Measurements from ENCODE around the gene CCT6A. TPM values are rescaled to one million over a fixed set of nuclear protein-coding genes. Genes with fewer than 3 reads are reported as not detected.
"Not testable (repeated sequence)": the region's sequence is repeated elsewhere in the genome, so short reads cannot be mapped to it uniquely, and the experiment has no call there.

The CCT6A gene
- total RNA-seq, 2 donors from 2014 or later, result 108 to 232 TPM

DNA sequence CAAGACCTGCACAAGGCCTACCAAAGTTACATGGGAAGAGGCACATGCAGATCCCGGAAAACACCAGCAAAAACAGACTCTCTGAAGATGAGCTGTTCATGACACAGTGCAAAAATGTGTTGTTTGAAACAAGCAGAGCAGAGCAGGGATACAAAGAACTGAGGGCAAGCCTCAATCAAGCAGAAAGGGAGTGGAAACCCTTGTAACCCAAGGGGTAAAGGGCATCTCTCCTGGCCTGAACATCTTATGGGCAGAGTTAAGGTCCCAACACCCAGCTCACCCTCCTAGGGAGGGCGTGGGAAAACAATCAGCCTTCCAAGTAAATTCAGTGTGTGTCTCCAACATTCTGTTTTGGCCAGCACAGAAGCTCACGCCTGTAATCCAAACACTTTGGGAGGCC, 10.8 kb upstream of the CCT6A start:
- no peaks in the 10 kb centered on the region for H3K27me3 Mint-ChIP-seq
- no peak overlapping the region for H3K27ac Mint-ChIP-seq
- H3K9me3 Mint-ChIP-seq, result no peaks in the 10 kb centered on the region

GRCh38 chr7:56045758-56046157, 5.8 kb upstream of the CCT6A start:
- ATAC-seq (replicated peaks); H3K4me3 Mint-ChIP-seq; H3K9me3 Mint-ChIP-seq; H3K27ac Mint-ChIP-seq; H3K4me1 Mint-ChIP-seq; H3K27me3 Mint-ChIP-seq: not testable (repeated sequence)
- peaks cover 18% of the 10 kb centered on the region for H3K36me3 Mint-ChIP-seq (ENCODE audit: low read depth)

More for the DNA sequence above, 10.8 kb upstream of the CCT6A start:
- Mint-ChIP-seq H3K36me3 (ENCODE audit: low read depth) (peaks cover 18% of the 10 kb centered on the region), H3K4me1 (no peaks in the 10 kb centered on the region), H3K4me3 (no peak overlapping the region)
- ATAC-seq (replicated peaks), result no peak

- Mint-ChIP-seq H3K27me3 (no peaks in the 10 kb centered on the region), H3K4me1 (peaks cover 7% of the 10 kb centered on the region), H3K36me3 (ENCODE audit: low read depth) (peaks cover 24% of the 10 kb centered on the region), H3K27ac (peak overlapping the region; percentile 61), H3K9me3 (no peaks in the 10 kb centered on the region), H3K4me3 (no peak overlapping the region)
- ATAC-seq (replicated peaks), result no peak
Observed at GRCh38 chr7:56046721-56047445, 4.7 kb upstream of the CCT6A start.

DNA sequence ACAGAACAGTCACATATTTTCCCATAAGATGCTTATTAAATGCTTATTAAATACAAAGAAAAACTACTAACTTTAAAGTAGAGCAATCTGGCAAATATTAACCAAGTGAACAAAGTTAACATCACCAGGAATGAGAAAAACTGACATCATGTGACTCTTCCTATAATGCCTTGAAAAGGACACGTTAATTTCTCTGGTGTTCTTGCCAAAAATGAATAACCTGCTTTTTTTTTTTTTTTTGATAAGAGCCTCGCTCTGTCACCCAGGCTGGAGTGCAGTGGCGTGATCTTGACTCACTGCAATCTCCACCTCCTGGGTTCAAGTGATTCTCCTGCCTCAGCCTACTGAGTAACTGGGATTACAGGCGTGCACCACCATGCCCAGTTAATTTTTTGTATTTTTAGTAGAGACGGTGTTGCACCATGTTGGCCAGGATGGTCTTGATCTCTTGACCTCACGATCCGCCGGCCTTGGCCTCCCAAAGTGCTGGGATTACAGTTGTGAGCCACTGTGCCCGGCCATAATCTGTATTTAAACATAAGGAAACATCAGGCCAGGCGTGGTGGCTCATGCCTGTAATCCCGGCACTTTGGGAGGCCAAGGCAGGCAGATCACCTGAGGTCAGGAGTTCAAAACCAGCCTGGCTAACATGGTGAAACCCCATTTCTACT, 4.0 kb upstream of the CCT6A start:
- not testable (repeated sequence) for H3K4me1 Mint-ChIP-seq; H3K4me3 Mint-ChIP-seq; H3K27ac Mint-ChIP-seq; ATAC-seq (replicated peaks); H3K9me3 Mint-ChIP-seq; H3K27me3 Mint-ChIP-seq
- peaks cover 22% of the 10 kb centered on the region for H3K36me3 Mint-ChIP-seq (ENCODE audit: low read depth)

DNA sequence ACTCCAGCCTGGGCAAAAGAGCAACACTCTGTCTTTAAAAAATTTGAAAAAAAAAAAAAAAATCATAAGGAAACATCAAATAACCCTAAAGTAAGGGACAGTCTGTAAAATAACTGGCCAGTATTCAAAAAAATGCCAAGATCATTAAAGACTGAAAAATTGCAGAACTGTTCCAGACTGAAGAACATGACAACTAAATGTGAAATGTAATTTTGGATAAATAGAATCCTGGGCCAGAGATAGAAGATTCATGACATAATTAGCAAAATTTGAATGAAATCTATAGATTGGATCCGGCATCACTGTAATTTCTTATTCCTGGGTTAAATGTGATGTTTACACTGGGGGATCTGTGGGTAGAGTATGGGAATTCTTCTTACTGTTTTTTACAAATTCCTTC, 3.3 kb upstream of the CCT6A start:
- H3K9me3 Mint-ChIP-seq, result no peaks in the 10 kb centered on the region
- peaks cover 23% of the 10 kb centered on the region for H3K36me3 Mint-ChIP-seq (ENCODE audit: low read depth)
- no peaks in the 10 kb centered on the region for H3K27me3 Mint-ChIP-seq
- H3K4me3 Mint-ChIP-seq, result no peak overlapping the region
- peaks cover 7% of the 10 kb centered on the region for H3K4me1 Mint-ChIP-seq
- no peak for ATAC-seq (replicated peaks)
- no peak overlapping the region for H3K27ac Mint-ChIP-seq

- H3K4me3 Mint-ChIP-seq; ATAC-seq (replicated peaks); H3K4me1 Mint-ChIP-seq; H3K27ac Mint-ChIP-seq; H3K9me3 Mint-ChIP-seq; H3K27me3 Mint-ChIP-seq: not testable (repeated sequence)
- peaks cover 28% of the 10 kb centered on the region for H3K36me3 Mint-ChIP-seq (ENCODE audit: low read depth)
Observed at GRCh38 chr7:56048763-56049162, 2.8 kb upstream of the CCT6A start.

GRCh38 chr7:56051053-56051338, 569 bp upstream of the CCT6A start:
- Mint-ChIP-seq H3K36me3 (ENCODE audit: low read depth) (peaks cover 50% of the 10 kb centered on the region), H3K4me3 (peak overlapping the region; percentile 94), H3K27me3 (no peaks in the 10 kb centered on the region), H3K4me1 (peaks cover 12% of the 10 kb centered on the region), H3K9me3 (no peaks in the 10 kb centered on the region), H3K27ac (peak overlapping the region; percentile 97)
- no peak for ATAC-seq (replicated peaks)

DNA sequence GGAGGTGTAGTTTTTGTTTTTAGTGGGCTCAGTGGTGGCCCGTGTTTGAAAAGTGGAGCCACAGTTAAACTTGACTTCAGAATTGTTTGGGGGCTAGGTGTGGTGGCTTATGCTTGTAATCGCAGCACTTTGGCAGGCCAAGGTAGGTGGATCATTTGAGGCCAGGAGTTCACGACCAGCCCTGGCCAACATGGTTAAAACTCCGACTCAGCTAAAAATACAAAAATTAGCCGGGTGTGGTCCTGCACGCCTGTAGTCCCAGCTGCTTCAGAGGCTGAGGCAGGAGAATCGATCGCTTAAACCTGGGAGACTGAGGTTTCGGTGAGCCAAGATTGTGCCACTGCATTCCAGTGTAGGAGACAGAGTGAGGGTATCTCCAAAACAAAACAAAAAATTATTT, 1.8 kb downstream of the CCT6A start:
- H3K9me3 Mint-ChIP-seq, result no peaks in the 10 kb centered on the region
- peaks cover 74% of the 10 kb centered on the region for H3K36me3 Mint-ChIP-seq (ENCODE audit: low read depth)
- H3K27ac Mint-ChIP-seq, result peak overlapping the region; percentile 97
- no peaks in the 10 kb centered on the region for H3K27me3 Mint-ChIP-seq
- no peak for ATAC-seq (replicated peaks)
- H3K4me1 Mint-ChIP-seq, result peaks cover 12% of the 10 kb centered on the region
- peak overlapping the region; percentile 94 for H3K4me3 Mint-ChIP-seq

GRCh38 chr7:56053993-56054392, 2.4 kb downstream of the CCT6A start:
- H3K27ac Mint-ChIP-seq, result peak overlapping the region; percentile 58

GRCh38 chr7:56062382-56062781, 10.8 kb downstream of the CCT6A start:
- no peaks in the 10 kb centered on the region for H3K27me3 Mint-ChIP-seq
- H3K36me3 Mint-ChIP-seq (ENCODE audit: low read depth), result peaks cover 81% of the 10 kb centered on the region
- no peaks in the 10 kb centered on the region for H3K9me3 Mint-ChIP-seq
- peak overlapping the region; percentile 92 for H3K4me3 Mint-ChIP-seq
- ATAC-seq (replicated peaks), result peak; percentile 33
- peaks cover 27% of the 10 kb centered on the region for H3K4me1 Mint-ChIP-seq
- peak overlapping the region; percentile 90 for H3K27ac Mint-ChIP-seq

More at GRCh38 chr7:56053993-56054392, 2.4 kb downstream of the CCT6A start:
- Mint-ChIP-seq H3K36me3 (ENCODE audit: low read depth) (peaks cover 80% of the 10 kb centered on the region), H3K4me1 (peaks cover 12% of the 10 kb centered on the region), H3K4me3 (peak overlapping the region; percentile 94), H3K9me3 (no peaks in the 10 kb centered on the region), H3K27me3 (no peaks in the 10 kb centered on the region)
- ATAC-seq (replicated peaks), result no peak

DNA sequence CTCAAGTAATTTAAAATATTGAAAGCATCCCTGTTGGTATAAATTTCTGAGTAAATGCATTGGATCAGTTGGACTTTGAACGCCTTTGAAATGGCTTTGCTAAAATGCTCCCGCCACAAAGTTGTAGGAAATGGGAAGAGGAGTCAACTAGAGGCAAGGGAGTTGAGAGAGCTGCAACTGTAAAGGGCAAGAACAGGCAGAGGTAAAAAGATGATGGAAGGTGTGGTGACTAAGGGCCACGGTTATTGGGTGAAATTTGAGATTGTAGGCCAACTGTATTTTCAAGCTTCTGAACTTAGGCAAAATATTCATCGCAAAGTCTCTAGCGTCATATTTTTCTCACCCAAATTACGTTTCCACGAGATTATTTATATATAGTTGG, 11.9 kb downstream of the CCT6A start:
- H3K4me3 Mint-ChIP-seq, result peak overlapping the region; percentile 92
- H3K36me3 Mint-ChIP-seq (ENCODE audit: low read depth), result peaks cover 79% of the 10 kb centered on the region
- peaks cover 27% of the 10 kb centered on the region for H3K4me1 Mint-ChIP-seq
- peak overlapping the region; percentile 97 for H3K27ac Mint-ChIP-seq
- no peaks in the 10 kb centered on the region for H3K9me3 Mint-ChIP-seq
- H3K27me3 Mint-ChIP-seq, result no peaks in the 10 kb centered on the region
- ATAC-seq (replicated peaks), result no peak

DNA sequence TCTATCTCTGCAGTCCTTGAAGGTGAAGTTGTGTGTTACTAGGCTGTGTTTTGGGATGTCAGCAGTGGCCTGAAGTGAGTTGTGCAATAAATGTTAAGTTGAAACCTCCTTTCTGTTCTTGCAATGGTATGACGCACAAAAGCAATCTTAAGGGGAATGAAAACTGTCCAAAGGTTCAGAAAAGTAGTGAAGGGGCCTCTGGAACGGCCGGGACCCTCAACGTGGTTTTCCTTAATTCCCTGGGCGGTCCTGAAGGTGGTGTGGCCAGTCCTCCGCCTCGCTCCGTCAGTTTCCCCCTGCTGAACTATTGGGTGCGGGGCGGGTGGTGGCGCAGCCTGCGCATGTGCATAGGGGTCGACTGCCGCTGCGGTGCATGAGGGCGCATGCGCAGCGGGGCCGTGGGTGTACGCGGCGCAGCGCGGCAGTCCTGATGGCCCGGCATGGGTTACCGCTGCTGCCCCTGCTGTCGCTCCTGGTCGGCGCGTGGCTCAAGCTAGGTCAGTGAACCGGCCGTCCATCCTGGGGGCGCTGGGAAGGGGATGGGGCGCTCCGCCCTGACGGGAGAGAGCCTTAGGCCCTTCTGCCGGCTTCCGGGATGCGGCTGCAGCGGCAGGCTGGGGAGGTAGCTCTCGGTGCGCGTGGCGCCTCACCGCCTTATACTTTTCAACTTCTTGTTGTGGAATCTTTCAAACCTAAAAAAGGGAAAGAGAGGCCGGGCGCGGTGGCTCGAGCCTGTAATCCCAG, 12.5 kb downstream of the CCT6A start, which contains the start of gene SUMF2:
Gene SUMF2 (plus strand): TSS at position 405 of the 744 bp plus-strand sequence. CDS start 26 bp downstream, at position 431.
- H3K36me3 Mint-ChIP-seq (ENCODE audit: low read depth), result peaks cover 79% of the 10 kb centered on the region
- peak; percentile 93 for ATAC-seq (replicated peaks)
- no peaks in the 10 kb centered on the region for H3K9me3 Mint-ChIP-seq
- H3K4me1 Mint-ChIP-seq, result peaks cover 27% of the 10 kb centered on the region
- no peaks in the 10 kb centered on the region for H3K27me3 Mint-ChIP-seq
- H3K27ac Mint-ChIP-seq, result peak within 1 kb of the TSS; percentile 97
- peak within 1 kb of the TSS; percentile 92 for H3K4me3 Mint-ChIP-seq

GRCh38 chr7:56066376-56066775, 14.8 kb downstream of the CCT6A start:
- ATAC-seq (replicated peaks); H3K27ac Mint-ChIP-seq; H3K27me3 Mint-ChIP-seq; H3K4me3 Mint-ChIP-seq; H3K9me3 Mint-ChIP-seq: not testable (repeated sequence)
- H3K4me1 Mint-ChIP-seq, result peaks cover 27% of the 10 kb centered on the region
- peaks cover 76% of the 10 kb centered on the region for H3K36me3 Mint-ChIP-seq (ENCODE audit: low read depth)

- peaks cover 5% of the 10 kb centered on the region for H3K4me1 Mint-ChIP-seq
- no peaks in the 10 kb centered on the region for H3K9me3 Mint-ChIP-seq
- peak; percentile 90 for ATAC-seq (replicated peaks)
- peaks cover 62% of the 10 kb centered on the region for H3K36me3 Mint-ChIP-seq (ENCODE audit: low read depth)
- no peaks in the 10 kb centered on the region for H3K27me3 Mint-ChIP-seq
- H3K4me3 Mint-ChIP-seq, result no peak overlapping the region
- peak overlapping the region; percentile 23 for H3K27ac Mint-ChIP-seq
Observed at GRCh38 chr7:56074371-56074791, 22.8 kb downstream of the CCT6A start.

- Mint-ChIP-seq H3K4me1 (peaks cover 5% of the 10 kb centered on the region), H3K36me3 (ENCODE audit: low read depth) (peaks cover 64% of the 10 kb centered on the region), H3K4me3 (no peak overlapping the region), H3K27me3 (no peaks in the 10 kb centered on the region), H3K9me3 (no peaks in the 10 kb centered on the region), H3K27ac (no peak overlapping the region)
- ATAC-seq (replicated peaks), result no peak
Observed at GRCh38 chr7:56077681-56078080, 26.1 kb downstream of the CCT6A start.
